OCI-LY1 (cell line): ENCODE results near the gene PI4KB.

Experiments used
- EZH2 ChIP-seq: fragments of 200-600 bp; sonication (generic), shearing (Covaris generic); IDR thresholded peaks from 2 replicates; pipeline ENCODE4 v1.8.0; 2017; ENCODE audit warnings: borderline replicate concordance, mixed run types, mild to moderate bottlenecking, antibody characterized with exemption, low read length, moderate library complexity, mixed read lengths
- TF ChIP-seq, protein P1 (sequence below): fragments of 200-600 bp; sonication (generic), shearing (Covaris generic); IDR thresholded peaks from 2 replicates; pipeline ENCODE4 v1.5.1; 2017; ENCODE audit warnings: mild to moderate bottlenecking, antibody characterized with exemption, low read length, moderate library complexity, mixed read lengths

DNA sequence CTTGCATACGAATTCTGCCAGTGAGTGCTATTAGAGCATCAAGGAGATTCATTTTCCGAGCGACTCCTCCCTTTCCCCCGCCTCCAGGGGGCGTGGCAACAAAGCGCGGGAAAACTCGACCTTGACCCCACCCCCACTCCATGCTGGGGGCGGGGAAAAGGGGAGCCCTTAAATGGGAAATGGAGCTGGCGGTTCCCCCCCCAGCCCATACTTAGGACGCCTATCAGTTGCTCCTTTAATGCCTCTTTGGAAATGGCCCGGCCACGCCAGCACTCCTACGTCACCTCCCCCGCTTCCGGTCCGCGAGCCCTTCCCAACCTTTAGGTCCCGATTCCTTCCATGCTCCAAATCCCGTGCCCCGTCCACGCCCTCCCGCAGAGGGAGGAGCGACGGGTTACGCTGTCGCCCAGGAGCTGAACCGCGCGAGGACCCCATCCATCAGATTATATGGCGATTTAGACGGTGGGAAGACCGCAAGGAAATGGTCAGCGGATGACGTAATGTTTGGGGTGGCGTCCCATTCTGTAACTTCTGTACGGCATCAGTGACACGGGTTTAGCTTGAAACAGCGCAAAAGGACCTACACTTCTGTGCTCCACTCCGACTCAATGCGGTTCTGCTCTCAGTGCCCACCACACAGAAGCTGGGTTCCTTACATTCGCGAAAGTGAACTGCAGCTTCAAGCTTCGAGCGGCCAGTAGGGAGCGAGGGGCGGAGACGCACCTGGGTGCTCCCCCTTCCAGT lies 45.8 kb downstream of the PI4KB start:
- TF ChIP-seq, protein P1, sequence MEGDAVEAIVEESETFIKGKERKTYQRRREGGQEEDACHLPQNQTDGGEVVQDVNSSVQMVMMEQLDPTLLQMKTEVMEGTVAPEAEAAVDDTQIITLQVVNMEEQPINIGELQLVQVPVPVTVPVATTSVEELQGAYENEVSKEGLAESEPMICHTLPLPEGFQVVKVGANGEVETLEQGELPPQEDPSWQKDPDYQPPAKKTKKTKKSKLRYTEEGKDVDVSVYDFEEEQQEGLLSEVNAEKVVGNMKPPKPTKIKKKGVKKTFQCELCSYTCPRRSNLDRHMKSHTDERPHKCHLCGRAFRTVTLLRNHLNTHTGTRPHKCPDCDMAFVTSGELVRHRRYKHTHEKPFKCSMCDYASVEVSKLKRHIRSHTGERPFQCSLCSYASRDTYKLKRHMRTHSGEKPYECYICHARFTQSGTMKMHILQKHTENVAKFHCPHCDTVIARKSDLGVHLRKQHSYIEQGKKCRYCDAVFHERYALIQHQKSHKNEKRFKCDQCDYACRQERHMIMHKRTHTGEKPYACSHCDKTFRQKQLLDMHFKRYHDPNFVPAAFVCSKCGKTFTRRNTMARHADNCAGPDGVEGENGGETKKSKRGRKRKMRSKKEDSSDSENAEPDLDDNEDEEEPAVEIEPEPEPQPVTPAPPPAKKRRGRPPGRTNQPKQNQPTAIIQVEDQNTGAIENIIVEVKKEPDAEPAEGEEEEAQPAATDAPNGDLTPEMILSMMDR, result no peak
- TF ChIP-seq EZH2, result no peak
